AG09319 (cell line): ENCODE results near the gene UBE2F.

Experiments
- DNase-seq: peaks from one replicate; pipeline ENCODE4 v3.0.0-alpha.2; 2010; ENCODE audit warnings: low read depth; ENCODE audit errors: extremely low read depth
- TF ChIP-seq, protein P1 (sequence below): IDR thresholded peaks from 2 replicates; pipeline ENCODE4 v1.5.1; 2011; ENCODE audit warnings: low read depth, mild to moderate bottlenecking, inconsistent platforms, low read length, moderate library complexity

UBE2F gene

DNA sequence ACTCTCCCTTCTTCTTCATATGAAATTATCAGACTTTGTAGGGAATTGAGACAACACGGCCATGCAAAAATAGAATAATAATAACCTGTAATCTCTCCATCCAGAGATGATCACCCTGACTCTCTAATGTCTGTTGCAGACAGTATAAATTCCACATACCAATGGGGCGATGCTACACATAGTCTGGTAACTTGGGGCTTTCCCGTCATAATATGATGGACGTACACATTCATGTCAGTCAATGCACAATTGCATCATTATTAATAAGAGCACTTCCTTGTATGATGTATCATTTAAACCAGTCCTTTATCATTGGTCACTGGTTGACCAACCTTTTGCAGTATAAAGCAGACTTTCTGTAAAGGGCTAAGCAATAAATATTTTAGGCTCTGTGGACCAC is 54.5 kb downstream of the UBE2F start:
- DNase-seq: no peak
- TF ChIP-seq, protein P1, sequence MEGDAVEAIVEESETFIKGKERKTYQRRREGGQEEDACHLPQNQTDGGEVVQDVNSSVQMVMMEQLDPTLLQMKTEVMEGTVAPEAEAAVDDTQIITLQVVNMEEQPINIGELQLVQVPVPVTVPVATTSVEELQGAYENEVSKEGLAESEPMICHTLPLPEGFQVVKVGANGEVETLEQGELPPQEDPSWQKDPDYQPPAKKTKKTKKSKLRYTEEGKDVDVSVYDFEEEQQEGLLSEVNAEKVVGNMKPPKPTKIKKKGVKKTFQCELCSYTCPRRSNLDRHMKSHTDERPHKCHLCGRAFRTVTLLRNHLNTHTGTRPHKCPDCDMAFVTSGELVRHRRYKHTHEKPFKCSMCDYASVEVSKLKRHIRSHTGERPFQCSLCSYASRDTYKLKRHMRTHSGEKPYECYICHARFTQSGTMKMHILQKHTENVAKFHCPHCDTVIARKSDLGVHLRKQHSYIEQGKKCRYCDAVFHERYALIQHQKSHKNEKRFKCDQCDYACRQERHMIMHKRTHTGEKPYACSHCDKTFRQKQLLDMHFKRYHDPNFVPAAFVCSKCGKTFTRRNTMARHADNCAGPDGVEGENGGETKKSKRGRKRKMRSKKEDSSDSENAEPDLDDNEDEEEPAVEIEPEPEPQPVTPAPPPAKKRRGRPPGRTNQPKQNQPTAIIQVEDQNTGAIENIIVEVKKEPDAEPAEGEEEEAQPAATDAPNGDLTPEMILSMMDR: no peak

DNA sequence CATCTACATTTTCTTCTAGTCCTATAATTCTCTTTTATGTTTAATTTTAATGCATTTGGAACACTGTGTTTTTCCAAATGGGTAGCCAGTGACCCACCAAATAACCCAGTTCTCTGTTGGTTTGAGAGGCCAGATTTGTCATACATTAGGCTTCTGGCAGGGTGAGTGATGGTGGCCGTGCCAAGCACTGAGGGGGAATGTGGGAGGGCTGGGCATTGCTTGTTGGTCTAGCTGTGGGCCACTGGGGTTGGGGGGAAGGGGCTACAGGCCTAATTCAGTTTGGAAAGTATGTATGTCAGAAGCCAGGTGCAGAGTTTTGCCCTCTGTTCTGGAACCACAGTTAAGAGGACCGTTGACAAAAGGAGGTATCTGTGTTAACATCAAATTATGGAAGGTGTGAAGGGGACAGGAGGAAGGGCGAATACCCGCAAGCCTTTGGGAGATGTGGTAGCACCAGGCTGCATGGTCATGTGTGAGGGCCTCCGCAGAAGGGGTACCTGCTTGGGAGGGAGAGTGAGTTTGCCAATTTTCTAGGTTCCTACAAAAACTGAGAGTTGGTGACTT is 55.9 kb downstream of the UBE2F start:
- no peak for DNase-seq
- TF ChIP-seq, protein P1: no peak

DNA sequence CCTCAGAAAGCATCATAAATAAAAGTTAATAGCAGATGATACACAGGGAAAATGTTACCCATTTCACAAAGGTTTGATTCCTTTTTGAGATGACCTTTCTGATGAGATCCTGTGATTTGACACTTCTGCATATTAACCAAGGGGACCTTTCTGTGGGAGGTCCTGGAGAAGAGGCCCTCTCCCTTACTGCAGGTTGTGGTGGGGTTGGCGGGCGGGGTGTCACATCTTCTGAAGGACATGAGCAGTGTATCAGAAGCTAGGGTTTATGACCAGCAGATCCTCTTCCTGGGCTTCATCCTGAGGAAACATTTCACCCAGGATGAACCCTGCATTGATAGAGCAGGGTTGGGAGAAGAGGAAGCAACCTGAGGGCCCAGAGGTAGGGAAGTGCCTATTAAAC is 56.8 kb downstream of the UBE2F start:
- DNase-seq: no peak
- TF ChIP-seq, protein P1: no peak

DNA sequence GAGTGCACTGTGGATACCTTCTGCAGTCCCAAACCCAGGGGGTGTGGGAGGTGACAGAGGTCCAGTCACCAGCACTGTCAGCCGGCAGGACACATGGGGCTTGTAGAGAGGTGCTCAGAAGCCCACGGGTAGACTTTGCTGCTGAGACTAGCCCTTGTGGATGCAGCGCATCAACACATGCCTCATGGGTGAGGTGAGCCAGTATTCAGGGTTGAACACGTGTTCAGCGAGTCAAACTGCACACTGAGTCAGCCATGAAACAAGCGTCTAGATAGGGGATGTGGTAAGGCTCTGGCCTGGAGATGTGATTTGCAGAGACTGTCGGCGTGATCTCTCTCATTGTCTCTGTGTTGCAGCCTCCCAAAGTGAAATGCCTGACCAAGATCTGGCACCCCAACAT is 58.2 kb downstream of the UBE2F start:
- DNase-seq: no peak
- TF ChIP-seq, protein P1: no peak

DNA sequence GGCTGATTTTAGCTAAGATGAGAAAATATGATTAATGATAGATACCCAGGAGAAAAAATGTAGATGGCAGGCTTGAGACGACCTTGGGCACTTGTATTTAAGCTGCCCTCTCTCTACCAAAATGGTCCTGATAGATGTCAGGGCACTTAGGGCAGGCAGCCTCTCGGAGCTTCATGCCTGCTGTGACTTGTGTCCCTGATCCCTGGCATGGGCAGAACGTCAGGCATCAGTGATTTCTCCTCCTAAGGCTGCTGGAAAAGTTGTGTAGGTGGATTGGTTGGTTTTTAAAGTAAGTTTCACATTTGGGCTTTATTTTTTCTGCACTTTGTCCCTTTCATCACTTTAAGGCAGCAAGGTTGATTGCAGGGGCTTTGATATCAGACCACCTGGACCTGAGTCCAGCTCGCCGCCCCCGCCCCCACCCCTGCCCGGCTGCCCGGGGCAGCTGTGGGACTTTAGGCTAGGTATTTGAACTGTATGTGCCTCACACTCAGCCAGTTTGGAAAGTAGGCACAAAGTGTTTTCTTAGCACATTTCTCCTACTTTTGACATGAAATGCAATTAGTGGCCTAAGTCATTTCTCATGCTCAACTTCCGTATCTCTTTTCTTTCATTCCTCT is 59.0 kb downstream of the UBE2F start:
- TF ChIP-seq, protein P1: no peak
- no peak for DNase-seq

DNA sequence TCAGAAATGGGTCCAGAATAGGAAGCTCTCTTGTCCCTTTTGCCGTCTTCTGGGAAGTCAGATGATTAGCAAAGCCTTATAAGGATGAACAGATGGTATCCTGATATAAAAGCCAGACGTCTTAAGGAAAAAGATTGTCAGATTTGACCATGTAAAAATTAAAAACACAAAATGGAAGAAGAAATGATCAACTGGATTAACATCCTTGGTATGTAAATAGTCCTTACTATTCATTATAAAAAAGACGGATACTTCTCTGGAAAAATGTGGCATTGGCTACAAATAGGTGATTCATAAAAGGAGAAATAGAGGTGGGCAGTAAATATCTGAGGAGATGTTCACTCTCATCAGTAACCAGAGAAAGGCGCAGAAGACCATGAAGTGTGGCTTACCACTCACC is 60.2 kb downstream of the UBE2F start:
- TF ChIP-seq, protein P1: no peak
- no peak for DNase-seq

DNA sequence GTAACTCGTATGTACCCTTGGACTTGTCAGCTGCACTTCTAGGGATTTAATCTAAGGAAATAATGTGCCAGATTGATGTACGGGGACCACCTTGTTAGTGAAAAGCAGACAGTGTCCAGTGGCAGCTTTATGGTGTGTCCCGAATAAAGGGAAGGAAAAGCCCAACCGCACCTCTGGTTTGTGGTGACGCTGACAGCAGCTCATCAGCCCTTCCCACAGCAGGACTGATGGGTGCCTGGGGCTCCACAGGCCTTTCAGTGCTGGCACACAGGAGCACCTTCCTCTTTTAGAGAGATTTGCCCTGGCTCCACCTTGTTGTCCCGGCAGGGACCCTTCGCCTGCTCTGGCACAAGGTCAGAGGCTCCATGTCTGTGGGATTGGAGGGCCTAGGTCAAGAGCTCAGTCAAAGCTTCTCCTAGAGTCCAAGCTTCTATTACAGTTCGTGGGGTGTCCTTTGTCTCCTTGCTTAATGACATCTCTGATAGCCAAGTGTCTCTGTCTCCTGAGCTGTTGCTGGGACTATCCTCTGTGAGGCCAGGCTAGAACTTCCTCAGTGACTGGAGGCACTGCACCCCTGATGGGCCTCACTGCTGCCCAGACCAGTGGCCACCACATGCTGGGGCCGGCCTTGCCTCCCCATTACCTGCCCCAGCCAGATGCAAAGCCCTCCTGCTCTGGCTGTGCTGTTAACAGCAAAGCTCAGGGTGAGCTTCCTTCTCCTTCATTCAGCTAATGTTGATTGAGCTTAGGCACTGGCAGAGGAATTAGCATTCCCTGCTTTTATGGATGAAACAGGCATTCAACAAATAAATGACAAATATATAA is 61.0 kb downstream of the UBE2F start:
- TF ChIP-seq, protein P1: no peak
- no peak for DNase-seq
